Psoas muscle (tissue), 8 donors: ENCODE measurements around the gene CNEP1R1. TPM values are rescaled to one million over a fixed set of nuclear protein-coding genes. Genes with fewer than 3 reads are reported as not detected.

Source experiments
- ATAC-seq, 4 donors: fragments of 200-7000 bp; cut with Tn5 transposase; one replicate each; pipeline ENCODE4 v1.9.1; 2020; ENCODE audit warnings: moderate library complexity in 3 of 4, mild to moderate bottlenecking in 2 of 4
- DNase-seq, 2 donors: peaks; one replicate each; pipeline ENCODE4 v3.0.0-alpha.2; 2020
- H3K27ac ChIP-seq: fragments of 200-600 bp; one replicate; pipeline ENCODE4 v1.8.0; 2022
- H3K27me3 ChIP-seq, 3 donors: fragments of 200-600 bp in 1 of 3; one replicate each; pipeline versions ENCODE4 v1.6.1 to v1.8.0; 2013 to 2022; ENCODE audit warnings: low read length in 2 of 3, mild to moderate bottlenecking in 2 of 3, moderate library complexity in 1 of 3; ENCODE audit not compliant: insufficient read depth in 3 of 3
- H3K36me3 ChIP-seq, 2 donors: fragments of 200-600 bp in 1 of 2; one replicate each; pipeline versions ENCODE4 v1.6.1 to v1.8.0; 2013 to 2022; ENCODE audit warnings: low read depth in 1 of 2, mild to moderate bottlenecking in 1 of 2, moderate library complexity in 1 of 2; ENCODE audit not compliant: insufficient read depth in 1 of 2
- H3K4me1 ChIP-seq: fragments of 200-600 bp; one replicate; pipeline ENCODE4 v1.8.0; 2022
- H3K4me3 ChIP-seq: fragments of 200-600 bp; one replicate; pipeline ENCODE4 v1.8.0; 2022; ENCODE audit warnings: mild to moderate bottlenecking
- H3K9me3 ChIP-seq: fragments of 200-600 bp; one replicate; pipeline ENCODE4 v1.8.0; 2022
- WGBS, 3 donors: extraction: QIAGEN DNeasy Blood & Tissue Kit; methylation state at CpG; one replicate each; pipeline versions ENCODE4 v1.1.6 to v1.1.7; 2013; 5-methylcytosine and 5-hydroxymethylcytosine counted together
- intact Hi-C, 2 donors: fragments of 100-400 bp; cut with DNase I; formaldehyde crosslinking; loops; one replicate each; pipeline versions ENCODE4 v1.11.0 to v1.14.2; 2022
- polyA plus RNA-seq, 3 donors: library from polyadenylated mRNA; stranded (reverse); fragments of 200-250 nt; gene quantifications; one replicate each; pipeline ENCODE4 v1.2.3, GENCODE V29; 2013
- total RNA-seq, 4 donors: library from RNA; stranded (reverse); fragmentation: NEBNext Ultra II Directional in 2 of 4; extraction: Animal tissue kit (Norgen Biotek cat#: 25700) in 2 of 4; gene quantifications; one replicate each; pipeline versions ENCODE4 v1.2.1 to v1.2.4, GENCODE V29; 2021 to 2023
- TF ChIP-seq, protein P1 (sequence below): fragments of 200-600 bp; IDR thresholded peaks from one replicate; pipeline ENCODE4 v1.8.0; 2022; ENCODE audit warnings: antibody characterized with exemption
- donor health status: healthy with polysubstance abuse.
- donor health status: DM: no; HTN: no; CAD: no; lungs with moderate emphysema.
- donor health status: Bipolar disorder and iron deficiency.
- donor health status: healthy.
- donor health status: DM: yes; HTN: yes; CAD: no.
- donor health status: DM: no; HTN: no; CAD: no.
- donor health status: DM: no; HTN: no; CAD: no.
- donor health status: DM: yes; HTN: yes; CAD: no.

Gene CNEP1R1
- total and polyA plus RNA-seq, 7 donors = 10.9 to 45.5 (median 15.3) TPM

DNA sequence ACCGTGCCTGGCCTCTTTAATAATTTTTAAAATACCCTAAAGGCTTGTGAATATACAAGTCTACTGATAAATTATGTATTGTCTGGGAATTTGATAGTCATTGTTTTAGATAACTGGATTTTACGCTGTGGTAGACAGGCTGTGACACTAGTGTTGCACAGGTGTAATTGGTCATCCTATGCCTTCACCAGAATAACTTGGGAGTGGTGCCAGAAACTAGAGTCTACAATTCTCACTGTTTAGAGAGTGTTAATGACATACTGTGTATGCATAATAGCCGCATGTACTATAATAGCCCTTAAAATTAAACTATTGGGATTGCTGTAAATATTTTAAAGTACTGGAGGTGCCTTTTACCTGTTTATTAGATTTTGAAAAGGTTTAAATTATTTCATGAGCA, 11.4 kb downstream of the CNEP1R1 start:
- Histone ChIP-seq H3K27me3 (no peaks in the 10 kb centered on the region), H3K4me3 (no peak overlapping the region), H3K36me3 (peaks cover 5 to 68% of the 10 kb centered on the region in 2 donors), H3K27ac (no peak overlapping the region), H3K9me3 (no peaks in the 10 kb centered on the region), H3K4me1 (peaks cover 3% of the 10 kb centered on the region)
- 88 to 94% (median 89%) methylated on average over 3 of the region's 3 CpGs for WGBS, 3 donors
- intact Hi-C loops = no loop called here
- no peak for DNase-seq
- no peak for ATAC-seq
- TF ChIP-seq, protein P1, sequence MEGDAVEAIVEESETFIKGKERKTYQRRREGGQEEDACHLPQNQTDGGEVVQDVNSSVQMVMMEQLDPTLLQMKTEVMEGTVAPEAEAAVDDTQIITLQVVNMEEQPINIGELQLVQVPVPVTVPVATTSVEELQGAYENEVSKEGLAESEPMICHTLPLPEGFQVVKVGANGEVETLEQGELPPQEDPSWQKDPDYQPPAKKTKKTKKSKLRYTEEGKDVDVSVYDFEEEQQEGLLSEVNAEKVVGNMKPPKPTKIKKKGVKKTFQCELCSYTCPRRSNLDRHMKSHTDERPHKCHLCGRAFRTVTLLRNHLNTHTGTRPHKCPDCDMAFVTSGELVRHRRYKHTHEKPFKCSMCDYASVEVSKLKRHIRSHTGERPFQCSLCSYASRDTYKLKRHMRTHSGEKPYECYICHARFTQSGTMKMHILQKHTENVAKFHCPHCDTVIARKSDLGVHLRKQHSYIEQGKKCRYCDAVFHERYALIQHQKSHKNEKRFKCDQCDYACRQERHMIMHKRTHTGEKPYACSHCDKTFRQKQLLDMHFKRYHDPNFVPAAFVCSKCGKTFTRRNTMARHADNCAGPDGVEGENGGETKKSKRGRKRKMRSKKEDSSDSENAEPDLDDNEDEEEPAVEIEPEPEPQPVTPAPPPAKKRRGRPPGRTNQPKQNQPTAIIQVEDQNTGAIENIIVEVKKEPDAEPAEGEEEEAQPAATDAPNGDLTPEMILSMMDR = no peak

DNA sequence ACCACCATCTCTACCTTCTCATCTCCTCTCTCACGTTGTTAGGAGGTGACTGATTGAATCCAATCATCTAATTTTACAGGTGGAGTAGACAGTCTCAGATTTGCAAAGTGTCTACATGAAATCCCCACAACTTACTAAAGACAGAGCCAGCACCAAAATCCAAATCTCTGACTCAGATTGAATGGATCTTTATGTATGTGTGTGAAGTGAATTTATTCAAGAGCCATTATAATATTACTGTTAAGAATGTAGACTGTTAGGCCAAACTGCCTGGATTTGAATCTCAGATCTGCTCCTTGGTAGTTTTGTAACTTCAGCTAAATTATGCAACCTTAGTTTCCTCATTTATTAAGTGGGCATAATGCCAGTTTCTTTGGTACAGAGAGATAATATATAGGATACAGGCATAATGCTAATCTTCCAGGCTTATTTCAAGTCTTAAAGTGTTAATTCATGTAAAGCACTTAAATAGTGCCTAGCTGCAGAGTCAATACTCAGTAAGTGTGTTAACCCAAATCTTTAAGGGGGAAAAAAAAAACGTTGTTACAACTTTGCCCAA, 12.7 kb downstream of the CNEP1R1 start:
- intact Hi-C loops = no loop called here
- TF ChIP-seq, protein P1 = no peak
- Histone ChIP-seq H3K4me3 (no peak overlapping the region), H3K27ac (no peak overlapping the region), H3K36me3 (peaks cover 0 to 55% of the 10 kb centered on the region in 2 donors), H3K9me3 (no peaks in the 10 kb centered on the region), H3K4me1 (peaks cover 3% of the 10 kb centered on the region), H3K27me3 (no peaks in the 10 kb centered on the region)
- ATAC-seq (no peak), DNase-seq (no peak)
- 68 to 83% (median 74%) methylated on average over 2 of the region's 2 CpGs for WGBS, 3 donors

DNA sequence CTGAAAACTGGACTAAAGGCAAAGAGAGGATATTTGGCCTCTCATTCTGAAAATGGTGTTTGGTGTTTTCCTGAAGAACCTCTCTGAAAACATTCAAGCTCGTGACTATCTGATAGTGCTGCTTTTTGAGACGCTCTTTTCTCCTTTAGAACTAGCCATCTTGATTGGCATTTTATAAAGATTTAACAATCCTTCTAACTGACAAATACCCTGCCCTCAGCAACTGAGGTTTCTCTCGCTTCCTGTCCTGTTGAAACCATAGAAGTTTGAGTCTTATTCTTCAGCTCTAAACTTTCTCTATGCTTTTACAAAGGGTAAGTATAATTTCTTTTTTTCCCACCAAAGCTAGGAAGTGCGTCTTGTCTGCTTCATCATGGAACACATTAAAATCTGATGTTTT, 13.3 kb downstream of the CNEP1R1 start:
- Histone ChIP-seq H3K27ac (peak overlapping the region; percentile 21), H3K4me3 (no peak overlapping the region), H3K4me1 (peaks cover 3% of the 10 kb centered on the region), H3K27me3 (no peaks in the 10 kb centered on the region), H3K9me3 (no peaks in the 10 kb centered on the region), H3K36me3 (peaks cover 0 to 49% of the 10 kb centered on the region in 2 donors)
- no peak for ATAC-seq
- WGBS, 3 donors = 90 to 93% (median 92%) methylated on average over 4 of the region's 4 CpGs
- intact Hi-C loops = no loop called here
- no peak for DNase-seq
- TF ChIP-seq, protein P1 = no peak

DNA sequence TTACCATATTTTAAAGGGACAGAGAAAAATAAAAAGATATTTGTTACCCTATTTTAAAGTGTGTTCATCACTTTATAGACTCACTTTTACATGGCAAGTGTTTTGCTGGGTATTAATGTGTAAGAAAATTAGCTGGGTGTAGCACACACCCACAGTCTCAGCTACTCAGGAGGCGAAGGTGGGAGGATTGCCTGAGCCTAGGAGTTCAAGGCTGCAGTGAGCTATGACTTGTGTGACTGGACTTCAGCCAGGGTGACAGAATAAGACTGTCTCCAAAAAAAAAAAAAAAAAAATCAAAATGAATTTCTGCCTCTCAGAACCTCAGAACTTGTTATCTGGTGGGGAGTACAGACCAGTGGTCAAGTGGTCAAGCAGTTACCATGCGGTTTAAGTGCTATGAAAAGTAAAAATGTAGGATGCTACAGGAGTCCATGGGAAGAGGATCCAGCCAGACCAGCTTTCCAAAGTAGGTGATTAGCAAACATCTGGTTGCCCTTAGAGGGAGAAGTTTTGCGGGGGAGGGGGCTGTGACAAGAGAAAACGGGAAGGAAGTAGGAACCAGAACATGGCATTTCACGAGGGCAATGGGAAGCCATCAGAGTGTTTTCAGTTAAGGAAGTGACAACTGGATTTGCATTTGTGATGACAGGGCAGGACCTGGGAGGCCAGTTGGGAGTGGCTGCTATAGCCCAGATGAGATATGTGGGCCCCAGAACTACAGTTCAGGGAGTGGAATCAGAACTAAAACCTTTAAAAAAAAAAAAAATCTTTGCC, 13.9 kb downstream of the CNEP1R1 start:
- TF ChIP-seq, protein P1 = no peak
- intact Hi-C loops = no loop called here
- H3K27ac ChIP-seq = no peak overlapping the region

More for the DNA sequence above, 13.9 kb downstream of the CNEP1R1 start:
- ATAC-seq = peak in 3 of 4 donors; percentile 35 to 43 (median 39)
- H3K4me3 ChIP-seq = no peak overlapping the region
- H3K4me1 ChIP-seq = peaks cover 3% of the 10 kb centered on the region
- no peaks in the 10 kb centered on the region for H3K9me3 ChIP-seq
- no peaks in the 10 kb centered on the region for H3K27me3 ChIP-seq
- H3K36me3 ChIP-seq = peaks cover 0 to 43% of the 10 kb centered on the region in 2 donors
- WGBS, 3 donors = 66 to 72% (median 67%) methylated on average over 5 of the region's 5 CpGs
- DNase-seq = peak in 1 of 2 donors; percentile 26
